Stomach (tissue), 4 donors: ENCODE measurements around the gene PXMP4.

Source experiments
- CTCF ChIP-seq, 7 experiments: fragments of 450-650 bp in 4 of 7; fragments of 200-600 bp in 3 of 7; sonication (generic) in 3 of 7; IDR thresholded peaks; one replicate each; pipeline ENCODE4 v1.5.1; 2016 to 2019; ENCODE audit warnings: antibody characterized with exemption in 7 of 7, control low read depth in 2 of 7, mild to moderate bottlenecking in 1 of 7
- POLR2AphosphoS5 ChIP-seq, 3 donors: sonication (generic); formaldehyde crosslinking; IDR thresholded peaks; one replicate each; pipeline ENCODE4 v1.6.1; 2016; ENCODE audit warnings: antibody characterized with exemption in 3 of 3

- TF ChIP-seq CTCF (IDR thresholded peaks at IDR 0.05) (no peak), POLR2AphosphoS5 (IDR thresholded peaks at IDR 0.05) (no peak)
Observed at GRCh38 chr20:33664085-33664761, 55.9 kb downstream of the PXMP4 start.
